ENCODE data around the gene ALS2.
"Not testable (repeated sequence)": the region's sequence is repeated elsewhere in the genome, so short reads cannot be mapped to it uniquely, and the experiment has no call there.

The ALS2 gene

GRCh38 chr2:201671205-201671604, 109.5 kb downstream of the ALS2 start:
- DNase-seq = not testable (repeated sequence)

GRCh38 chr2:201669865-201670264, 110.9 kb downstream of the ALS2 start:
- no peak for DNase-seq

GRCh38 chr2:201668402-201668910, 112.3 kb downstream of the ALS2 start:
- no peak for DNase-seq

GRCh38 chr2:201664334-201664733, 116.4 kb downstream of the ALS2 start:
- no peak for DNase-seq

GRCh38 chr2:201661366-201661765, 119.4 kb downstream of the ALS2 start:
- no peak for DNase-seq

GRCh38 chr2:201660293-201660895, 120.3 kb downstream of the ALS2 start:
- no peak for DNase-seq

- no peak for DNase-seq
Measured at GRCh38 chr2:201656740-201657139, 124.0 kb downstream of the ALS2 start.

- no peak for DNase-seq
Measured at GRCh38 chr2:201656102-201656501, 124.6 kb downstream of the ALS2 start.

- peak; percentile 95 for DNase-seq
Measured at GRCh38 chr2:201654616-201655384, 125.9 kb downstream of the ALS2 start.

GRCh38 chr2:201653221-201653620, 127.5 kb downstream of the ALS2 start:
- no peak for DNase-seq
